Glutamatergic neuron (in vitro differentiated cells): ENCODE measurements around the gene CERS4. TPM values are rescaled to one million over a fixed set of nuclear protein-coding genes. Genes with fewer than 3 reads are reported as not detected.
"Not testable (repeated sequence)": the region's sequence is repeated elsewhere in the genome, so short reads cannot be mapped to it uniquely, and the experiment has no call there.

Source experiments
- DNase-seq: peaks from one replicate; pipeline ENCODE4 v3.0.0; 2022
- H3K27ac Mint-ChIP-seq: one replicate; pipeline ENCODE4 v1.8.0; 2020; ENCODE audit warnings: mild to moderate bottlenecking, mixed read lengths, inconsistent platforms; ENCODE audit not compliant: unreplicated experiment
- H3K27me3 Mint-ChIP-seq: one replicate; pipeline ENCODE4 v1.8.0; 2020; ENCODE audit warnings: mild to moderate bottlenecking, moderate library complexity, mixed read lengths, inconsistent platforms; ENCODE audit not compliant: unreplicated experiment
- H3K36me3 Mint-ChIP-seq: one replicate; pipeline ENCODE4 v1.8.0; 2020; ENCODE audit warnings: mild to moderate bottlenecking, mixed read lengths, inconsistent platforms; ENCODE audit not compliant: unreplicated experiment
- H3K4me1 Mint-ChIP-seq: one replicate; pipeline ENCODE4 v1.8.0; 2020; ENCODE audit warnings: mild to moderate bottlenecking, low read depth, mixed read lengths, inconsistent platforms; ENCODE audit not compliant: unreplicated experiment
- H3K4me3 Mint-ChIP-seq: one replicate; pipeline ENCODE4 v1.8.0; 2020; ENCODE audit warnings: mild to moderate bottlenecking, mixed read lengths, inconsistent platforms; ENCODE audit not compliant: unreplicated experiment
- H3K9me3 Mint-ChIP-seq: one replicate; pipeline ENCODE4 v1.8.0; 2020; ENCODE audit warnings: mild to moderate bottlenecking, moderate library complexity, mixed read lengths, inconsistent platforms; ENCODE audit not compliant: unreplicated experiment
- CTCF ChIP-seq: fragments of 200-600 bp; sonication (generic); IDR thresholded peaks from one replicate; pipeline ENCODE4 v1.5.0; 2021; ENCODE audit not compliant: partially characterized antibody, unreplicated experiment
- total RNA-seq: library from RNA; stranded (reverse); fragmentation: NEBNext Ultra II Directional; extraction: Animal tissue kit (Norgen Biotek cat#: 25700); gene quantifications from one replicate; pipeline ENCODE4 v1.2.1, GENCODE V29; 2021; ENCODE audit not compliant: unreplicated experiment

Gene CERS4
- total RNA-seq, 1 donor from 2014 or later, result 27.3 TPM

DNA sequence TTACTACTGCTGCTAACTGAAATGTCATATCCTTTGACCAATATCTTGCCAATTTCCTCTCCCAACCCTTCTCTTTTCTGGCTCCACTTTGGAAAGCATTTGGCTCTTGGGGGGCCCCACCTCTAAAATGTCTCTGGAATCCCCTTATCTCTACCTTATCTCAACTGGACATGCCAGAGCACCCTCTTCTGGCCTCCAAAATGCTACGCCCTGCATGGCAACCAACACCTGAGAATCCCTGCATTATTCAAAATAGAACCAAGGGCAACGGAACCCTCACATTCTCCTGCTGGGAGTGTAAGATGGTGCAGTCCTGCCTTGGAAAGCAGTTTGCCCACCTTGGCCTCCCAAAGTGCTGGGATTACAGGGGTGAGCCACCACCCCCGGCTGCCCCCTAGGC lies 35.3 kb downstream of the CERS4 start:
- Mint-ChIP-seq H3K9me3 (peaks cover 15% of the 10 kb centered on the region), H3K4me3 (no peak overlapping the region), H3K4me1 (peaks cover 8% of the 10 kb centered on the region), H3K36me3 (peaks cover 4% of the 10 kb centered on the region), H3K27me3 (peaks cover 14% of the 10 kb centered on the region), H3K27ac (peak overlapping the region; percentile 28)
- DNase-seq, result no peak
- TF ChIP-seq CTCF, result no peak

DNA sequence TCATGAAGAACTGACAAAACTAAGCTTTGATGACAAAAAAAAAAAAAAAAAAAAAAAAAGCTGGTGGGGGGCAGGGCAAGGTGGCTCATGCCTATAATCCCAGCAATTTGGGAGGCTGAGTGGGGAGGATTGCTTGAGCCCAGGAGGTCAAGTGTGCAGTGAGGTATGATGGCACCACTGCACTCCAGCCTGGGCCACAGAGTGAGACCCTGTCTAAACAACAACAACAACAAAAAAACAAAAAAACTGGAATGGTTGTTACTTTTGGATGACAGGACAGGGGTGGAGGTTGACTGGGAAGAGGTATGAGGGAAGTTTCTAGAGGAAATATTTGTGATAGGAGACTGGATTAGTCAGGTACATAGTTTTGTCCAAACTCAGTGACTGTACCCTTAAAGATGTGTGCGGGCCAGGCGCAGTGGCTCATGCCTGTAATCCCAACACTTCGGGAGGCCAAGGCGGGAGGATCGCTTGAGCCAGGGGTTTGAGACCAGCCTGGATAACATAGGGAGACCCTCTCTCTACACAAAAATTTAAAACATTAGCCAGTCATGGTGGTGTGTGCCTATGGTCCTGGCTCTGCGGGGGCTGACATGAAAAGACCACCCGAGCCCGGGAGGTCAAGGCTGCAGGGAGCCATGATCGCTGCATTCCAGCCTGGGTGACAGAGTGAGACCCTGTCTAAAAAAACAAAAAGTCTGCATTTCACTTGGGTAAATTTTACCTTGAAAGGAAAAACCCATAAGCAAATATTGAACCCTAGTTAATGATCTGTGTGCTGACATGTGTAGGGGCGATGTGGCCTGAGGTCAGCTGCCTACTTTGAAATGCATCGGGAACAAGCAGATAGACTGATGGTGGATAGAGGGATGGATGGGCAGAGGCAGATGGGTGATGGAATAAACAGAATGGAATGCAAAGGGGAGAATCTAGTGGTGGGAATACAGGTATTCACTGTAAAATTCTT lies 37.0 kb downstream of the CERS4 start:
- no peak overlapping the region for H3K27ac Mint-ChIP-seq

DNA sequence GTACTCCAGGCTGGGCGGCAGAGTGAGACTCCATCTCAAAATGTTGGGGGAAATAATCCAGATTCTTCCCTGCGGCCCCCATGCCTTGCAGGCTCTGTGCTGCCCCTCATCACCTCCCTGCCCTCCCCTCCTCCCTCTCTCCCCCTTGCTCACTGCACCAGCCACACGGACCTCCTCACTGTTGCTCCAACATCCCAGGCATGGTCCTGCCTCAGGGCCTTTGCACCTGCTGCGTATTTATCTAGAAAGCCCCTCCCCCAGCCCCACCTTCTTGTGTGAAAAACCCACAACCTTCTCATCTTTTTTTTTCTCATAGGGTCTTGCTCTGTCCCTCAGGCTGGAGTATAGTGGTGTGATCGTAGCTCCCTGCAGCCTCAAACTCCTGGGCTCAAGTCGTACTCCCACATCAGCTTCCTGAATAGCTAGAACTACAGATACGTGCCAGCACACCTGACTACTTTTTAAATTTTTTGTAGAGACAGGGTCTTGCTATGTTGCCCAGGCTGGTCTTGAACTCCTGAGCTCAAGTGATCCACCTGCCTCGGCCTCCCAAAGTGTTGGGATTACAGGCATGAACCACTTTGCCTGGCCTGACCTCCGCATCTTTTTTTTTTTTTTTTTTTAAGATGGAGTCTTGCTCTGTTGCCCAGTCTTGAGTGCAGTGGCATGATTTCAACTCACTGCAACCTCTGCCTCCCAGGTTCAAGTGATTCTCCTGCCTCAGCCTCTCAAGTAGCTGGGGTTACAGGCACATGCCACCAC lies 38.1 kb downstream of the CERS4 start:
- H3K4me3 Mint-ChIP-seq, H3K4me1 Mint-ChIP-seq, DNase-seq, H3K27ac Mint-ChIP-seq, H3K9me3 Mint-ChIP-seq, H3K27me3 Mint-ChIP-seq, H3K36me3 Mint-ChIP-seq: not testable (repeated sequence)

More for the DNA sequence above, 37.0 kb downstream of the CERS4 start:
- Mint-ChIP-seq H3K27me3 (peaks cover 9% of the 10 kb centered on the region), H3K9me3 (peaks cover 10% of the 10 kb centered on the region), H3K4me3 (no peak overlapping the region), H3K4me1 (no peaks in the 10 kb centered on the region), H3K36me3 (peaks cover 4% of the 10 kb centered on the region)
- no peak for TF ChIP-seq CTCF
- DNase-seq, result no peak

GRCh38 chr19:8248348-8249328 lies 39.5 kb downstream of the CERS4 start:
- Mint-ChIP-seq H3K27ac (peak overlapping the region; percentile 30), H3K9me3 (peaks cover 7% of the 10 kb centered on the region), H3K4me3 (no peak overlapping the region), H3K27me3 (peaks cover 5% of the 10 kb centered on the region), H3K36me3 (no peaks in the 10 kb centered on the region), H3K4me1 (no peaks in the 10 kb centered on the region)
- DNase-seq, result no peak
- TF ChIP-seq CTCF, result no peak

GRCh38 chr19:8250596-8250995 lies 41.4 kb downstream of the CERS4 start:
- Mint-ChIP-seq H3K27me3 (peaks cover 3% of the 10 kb centered on the region), H3K9me3 (peaks cover 6% of the 10 kb centered on the region), H3K27ac (no peak overlapping the region), H3K4me1 (no peaks in the 10 kb centered on the region), H3K36me3 (no peaks in the 10 kb centered on the region), H3K4me3 (no peak overlapping the region)
- no peak for TF ChIP-seq CTCF
- DNase-seq, result no peak
